HG02610 (cell line): ENCODE measurements around the gene SPACA6.

Experiments
- ATAC-seq: cut with Tn5 transposase; IDR thresholded peaks from one replicate; pipeline ENCODE4 v1.9.1; 2021; ENCODE audit warnings: mild to moderate bottlenecking, moderate library complexity; ENCODE audit not compliant: unreplicated experiment

Gene SPACA6

GRCh38 chr19:51688671-51689571 lies 4.2 kb upstream of the SPACA6 start:
- ATAC-seq, result no peak

- ATAC-seq, result no peak
Measured at GRCh38 chr19:51689751-51690453, 3.2 kb upstream of the SPACA6 start.

- ATAC-seq, result no peak
Measured at GRCh38 chr19:51690454-51691073, 2.6 kb upstream of the SPACA6 start.

- no peak for ATAC-seq
Measured at GRCh38 chr19:51691074-51691583, 2.0 kb upstream of the SPACA6 start.

GRCh38 chr19:51691584-51692428 lies 1.3 kb upstream of the SPACA6 start:
- ATAC-seq, result no peak

GRCh38 chr19:51692468-51692867 lies 662 bp upstream of the SPACA6 start:
- no peak for ATAC-seq

GRCh38 chr19:51693819-51694218 lies 689 bp downstream of the SPACA6 start:
- no peak for ATAC-seq

- ATAC-seq, result no peak
Measured at GRCh38 chr19:51694318-51695085, 1.4 kb downstream of the SPACA6 start.

- no peak for ATAC-seq
Measured at GRCh38 chr19:51695088-51695487, 2.0 kb downstream of the SPACA6 start.

GRCh38 chr19:51695702-51696315 lies 2.7 kb downstream of the SPACA6 start:
- no peak for ATAC-seq

GRCh38 chr19:51696606-51697005 lies 3.5 kb downstream of the SPACA6 start:
- ATAC-seq, result no peak

- ATAC-seq, result no peak
Measured at GRCh38 chr19:51697169-51697776, 4.1 kb downstream of the SPACA6 start.

- ATAC-seq, result no peak
Measured at GRCh38 chr19:51698296-51698695, 5.2 kb downstream of the SPACA6 start.

GRCh38 chr19:51699170-51699569 lies 6.0 kb downstream of the SPACA6 start:
- ATAC-seq, result no peak

- no peak for ATAC-seq
Measured at GRCh38 chr19:51701468-51702100, 8.5 kb downstream of the SPACA6 start.

GRCh38 chr19:51702103-51702824 lies 9.1 kb downstream of the SPACA6 start:
- ATAC-seq, result no peak

- no peak for ATAC-seq
Measured at GRCh38 chr19:51702825-51703574, 9.9 kb downstream of the SPACA6 start.
